B cell (primary cell): ENCODE data around the gene RNF17. TPM values are rescaled to one million over a fixed set of nuclear protein-coding genes. Genes with fewer than 3 reads are reported as not detected.

Experiments used
- ATAC-seq: fragments of 200-7000 bp; cut with Tn5 transposase; one replicate; pipeline ENCODE4 v1.10.0; 2021; ENCODE audit warnings: low read depth, mild to moderate bottlenecking, moderate number of reproducible peaks, moderate library complexity
- CTCF ChIA-PET: fragments of 350-600 bp; sonication (Branson Sonifier 250); formaldehyde crosslinking; loops from one replicate; lab custom pipeline; 2021; ENCODE audit warnings: antibody characterized with exemption, inconsistent platforms; lab: Charles Lee
- POLR2A ChIA-PET: fragments of 350-600 bp; sonication (Branson Sonifier 250); formaldehyde crosslinking; loops from one replicate; lab custom pipeline; 2021; ENCODE audit warnings: antibody characterized with exemption; lab: Charles Lee
- DNase-seq: peaks from one replicate; pipeline ENCODE4 v3.0.0; 2013
- H2AFZ ChIP-seq: 2 replicates; pipeline ENCODE4 v1.6.1; 2012; ENCODE audit warnings: mild to moderate bottlenecking, low read depth, low read length; ENCODE audit not compliant: insufficient read depth, poor library complexity, severe bottlenecking
- H3K27ac ChIP-seq, 2 donors: 1 replicate in 1 of 2; 2 replicates in 1 of 2; pipeline ENCODE4 v1.5.1; 2012 to 2013; ENCODE audit warnings: low read length in 2 of 2, mild to moderate bottlenecking in 2 of 2, moderate library complexity in 1 of 2
- H3K27me3 ChIP-seq, 4 experiments: fragments of 200-600 bp in 1 of 4; sonication (generic) in 1 of 4; replicated peaks in 1 of 4; 1 replicate in 2 of 4; 2 replicates in 2 of 4; pipeline versions ENCODE4 v1.6.1 to v1.7.0; 2013 to 2016; ENCODE audit warnings: low read length in 3 of 4, mild to moderate bottlenecking in 2 of 4, mixed read lengths in 1 of 4, moderate library complexity in 1 of 4; ENCODE audit not compliant: insufficient read depth in 4 of 4, control insufficient read depth in 3 of 4; ENCODE audit errors: control extremely low read depth in 1 of 4
- H3K36me3 ChIP-seq, 2 experiments: replicated peaks in 1 of 2; 1 replicate in 1 of 2; 2 replicates in 1 of 2; pipeline versions ENCODE4 v1.6.1 to v1.7.1; 2013; ENCODE audit warnings: low read length in 1 of 2; ENCODE audit not compliant: insufficient read depth in 2 of 2, control insufficient read depth in 1 of 2; ENCODE audit errors: control extremely low read depth in 1 of 2, extremely low read depth in 1 of 2
- H3K4me1 ChIP-seq, 2 donors: fragments of 200-600 bp in 1 of 2; sonication (generic) in 1 of 2; 1 replicate in 1 of 2; 2 replicates in 1 of 2; pipeline versions ENCODE4 v1.5.1 to v1.6.1; 2013 to 2017; ENCODE audit warnings: low read length in 2 of 2; ENCODE audit not compliant: control insufficient read depth in 2 of 2, insufficient read depth in 2 of 2
- H3K4me2 ChIP-seq: replicated peaks from 2 replicates; pipeline ENCODE3; 2012; ENCODE audit warnings: mild to moderate bottlenecking, low read depth, low read length; ENCODE audit not compliant: poor library complexity, severe bottlenecking
- H3K4me3 ChIP-seq, 5 experiments: fragments of 200-600 bp in 1 of 5; sonication (generic) in 1 of 5; 1 replicate in 3 of 5; 2 replicates in 2 of 5; pipeline versions ENCODE4 v1.5.1 to v1.7.0; 2011 to 2016; ENCODE audit warnings: low read length in 4 of 5, mild to moderate bottlenecking in 4 of 5, low read depth in 2 of 5, control low read depth in 1 of 5, moderate library complexity in 1 of 5; ENCODE audit not compliant: insufficient read depth in 1 of 5; ENCODE audit errors: control extremely low read depth in 1 of 5, extremely low read depth in 1 of 5
- H3K79me2 ChIP-seq: fragments of 200-600 bp; sonication (generic); one replicate; pipeline ENCODE4 v1.6.0; 2016; ENCODE audit warnings: low read length; ENCODE audit not compliant: control insufficient read depth, insufficient read depth
- H3K9ac ChIP-seq: fragments of 200-600 bp; sonication (generic); 2 replicates; pipeline ENCODE4 v1.6.1; 2017; ENCODE audit warnings: mild to moderate bottlenecking, low read length, moderate library complexity
- H3K9me3 ChIP-seq, 3 donors: one replicate each; pipeline versions ENCODE4 v1.6.1 to v1.7.1; 2013; ENCODE audit warnings: low read length in 2 of 3; ENCODE audit not compliant: control insufficient read depth in 2 of 3, insufficient read depth in 1 of 3; ENCODE audit errors: control extremely low read depth in 1 of 3
- H4K20me1 ChIP-seq: 2 replicates; pipeline ENCODE4 v1.6.0; 2012; ENCODE audit warnings: mild to moderate bottlenecking, low read length; ENCODE audit not compliant: insufficient read depth, control insufficient read depth, poor library complexity, severe bottlenecking
- H3K27ac Mint-ChIP-seq: one replicate; pipeline ENCODE4 v1.8.0; 2021; ENCODE audit warnings: mixed read lengths
- H3K27me3 Mint-ChIP-seq: one replicate; pipeline ENCODE4 v1.8.0; 2021; ENCODE audit warnings: mixed read lengths
- H3K4me1 Mint-ChIP-seq: one replicate; pipeline ENCODE4 v1.8.0; 2021; ENCODE audit warnings: mixed read lengths
- H3K4me3 Mint-ChIP-seq: one replicate; pipeline ENCODE4 v1.8.0; 2021; ENCODE audit warnings: mixed read lengths
- H3K9me3 Mint-ChIP-seq: one replicate; pipeline ENCODE4 v1.8.0; 2022; ENCODE audit warnings: mixed read lengths; ENCODE audit not compliant: insufficient read depth
- CTCF ChIP-seq: fragments of 200-600 bp; IDR thresholded peaks from one replicate; pipeline ENCODE4 v1.8.0; 2022; ENCODE audit warnings: antibody characterized with exemption, mild to moderate bottlenecking
- EZH2 ChIP-seq: IDR thresholded peaks from 2 replicates; pipeline ENCODE4 v1.6.1; 2012; ENCODE audit warnings: borderline replicate concordance, low read depth, mild to moderate bottlenecking, moderate library complexity, low read length; ENCODE audit not compliant: insufficient read depth, poor library complexity, severe bottlenecking
- WGBS: methylation state at CpG from one replicate; pipeline ENCODE4 v1.1.5; 2013; ENCODE audit warnings: missing lambda C conversion rate; ENCODE audit not compliant: insufficient coverage; 5-methylcytosine and 5-hydroxymethylcytosine counted together
- intact Hi-C: fragments of 100-400 bp; cut with micrococcal nuclease; formaldehyde crosslinking; loops from one replicate; pipeline ENCODE4 v1.10.0; 2022
- polyA plus RNA-seq: library from polyadenylated mRNA; depleted of rRNA; stranded (reverse); fragments of >200 nt; gene quantifications from 2 replicates; pipeline ENCODE4 v1.2.3, GENCODE V29; 2012
- total RNA-seq, 2 donors: library from RNA; stranded (reverse); fragments of 120-200 nt in 1 of 2; gene quantifications; 1 replicate in 1 of 2; 2 replicates in 1 of 2; pipeline versions ENCODE4 v1.2.3 to v1.2.4, GENCODE V29; 2013 to 2022

RNF17 gene
- total and polyA plus RNA-seq, 2 donors (not counting 1 experiment from before 2014, with no cell fraction given): 0.12 TPM; not detected in 1

- Mint-ChIP-seq H3K4me3 (no peak overlapping the region), H3K27me3 (no peaks in the 10 kb centered on the region), H3K4me1 (peaks cover 14% of the 10 kb centered on the region), H3K9me3 (no peaks in the 10 kb centered on the region), H3K27ac (no peak overlapping the region)
- ChIA-PET POLR2A (no interaction called here), CTCF (interaction anchor here (1.1 kb wide), 1 partner anchor 15 kb away, joined by 3 read pairs; no protein-coding TSS in a partner anchor)
- Histone ChIP-seq H3K27me3 (no peaks in the 10 kb centered on the region), H3K4me1 (peaks cover 0 to under 1% of the 10 kb centered on the region in 2 donors), H3K9me3 (no peaks in the 10 kb centered on the region), H3K4me2 (no peak overlapping the region), H3K79me2 (no peaks in the 10 kb centered on the region), H3K36me3 (peaks cover 5 to 7% of the 10 kb centered on the region in 2 experiments), H2AFZ (no peak overlapping the region), H3K4me3 (no peak overlapping the region), H4K20me1 (no peaks in the 10 kb centered on the region), H3K27ac (no peak overlapping the region), H3K9ac (no peak overlapping the region)
- 84% methylated on average over 5 of the region's 7 CpGs for WGBS
- DNase-seq (no peak), ATAC-seq (no peak)
- intact Hi-C loops: no loop called here
- TF ChIP-seq CTCF (no peak), EZH2 (no peak)
Measured at GRCh38 chr13:24892829-24893228, 128.9 kb downstream of the RNF17 start.

GRCh38 chr13:24893863-24894262, 129.9 kb downstream of the RNF17 start:
- no peaks in the 10 kb centered on the region for H3K9me3 Mint-ChIP-seq
- 98% methylated on average over 11 of the region's 12 CpGs for WGBS
- intact Hi-C loops: no loop called here

More at GRCh38 chr13:24893863-24894262, 129.9 kb downstream of the RNF17 start:
- Mint-ChIP-seq H3K4me3 (no peak overlapping the region), H3K27me3 (no peaks in the 10 kb centered on the region), H3K27ac (no peak overlapping the region), H3K4me1 (peaks cover 5% of the 10 kb centered on the region)
- TF ChIP-seq EZH2: no peak
- no peak for TF ChIP-seq CTCF
- Histone ChIP-seq H3K27me3 (no peaks in the 10 kb centered on the region), H3K4me1 (no peaks in the 10 kb centered on the region), H3K27ac (no peak overlapping the region), H3K9me3 (no peaks in the 10 kb centered on the region), H3K79me2 (no peaks in the 10 kb centered on the region), H3K9ac (no peak overlapping the region), H2AFZ (no peak overlapping the region), H4K20me1 (no peaks in the 10 kb centered on the region), H3K4me2 (no peak overlapping the region), H3K36me3 (peaks cover 3 to 7% of the 10 kb centered on the region in 2 experiments), H3K4me3 (no peak overlapping the region)
- POLR2A ChIA-PET: no interaction called here
- no peak for DNase-seq
- ATAC-seq: no peak
- CTCF ChIA-PET: no interaction called here
